Activated naive CD4-positive, alpha-beta T cell treated with anti-CD3 and anti-CD28 coated beads, Interleukin-2, amount 50 U/mL, for 16 hours (primary cell): Measurements from ENCODE around the gene TRIML2.
"Not testable (repeated sequence)": the region's sequence is repeated elsewhere in the genome, so short reads cannot be mapped to it uniquely, and the experiment has no call there.

ENCODE experiments used
- DNase-seq: peaks from one replicate; pipeline ENCODE4 v3.0.0-alpha.2; 2020

Gene TRIML2

GRCh38 chr4:188092824-188093223 is 16.6 kb downstream of the TRIML2 start:
- DNase-seq = no peak

GRCh38 chr4:188086858-188087257 is 22.5 kb downstream of the TRIML2 start:
- DNase-seq = no peak

- DNase-seq = no peak
Observed at GRCh38 chr4:188082796-188083195, 26.6 kb downstream of the TRIML2 start.

- no peak for DNase-seq
Observed at GRCh38 chr4:188078116-188078515, 31.3 kb downstream of the TRIML2 start.

GRCh38 chr4:188076169-188076568 is 33.2 kb downstream of the TRIML2 start:
- DNase-seq = no peak

- no peak for DNase-seq
Observed at GRCh38 chr4:188061083-188061482, 48.3 kb downstream of the TRIML2 start.

GRCh38 chr4:188053302-188053701 is 56.1 kb downstream of the TRIML2 start:
- DNase-seq = no peak

GRCh38 chr4:188046657-188047056 is 62.7 kb downstream of the TRIML2 start:
- no peak for DNase-seq

GRCh38 chr4:188045461-188045860 is 63.9 kb downstream of the TRIML2 start:
- not testable (repeated sequence) for DNase-seq

- no peak for DNase-seq
Observed at GRCh38 chr4:188043154-188043553, 66.2 kb downstream of the TRIML2 start.

GRCh38 chr4:188042191-188042590 is 67.2 kb downstream of the TRIML2 start:
- DNase-seq = no peak

GRCh38 chr4:188041721-188042120 is 67.7 kb downstream of the TRIML2 start:
- no peak for DNase-seq
